HCT116 (cell line): ENCODE results near the gene WLS. TPM values are rescaled to one million over a fixed set of nuclear protein-coding genes. Genes with fewer than 3 reads are reported as not detected.

Experiments
- ATAC-seq: fragments of 200-7000 bp; cut with Tn5 transposase; 2 replicates; pipeline ENCODE4 v1.9.1; 2020; ENCODE audit warnings: mild to moderate bottlenecking, moderate library complexity
- BruUV-seq: library from RNA; stranded (reverse); fragments of 400-500 nt; replicated peaks from 2 replicates; lab custom pipeline; 2021; lab: Mats Ljungman, UMichigan
- CTCF ChIA-PET: fragments of 300-600 bp; sonication (Branson Sonifier 250); formaldehyde crosslinking; loops from one replicate; lab custom pipeline; 2021; ENCODE audit warnings: antibody characterized with exemption; lab: Charles Lee
- POLR2A ChIA-PET: fragments of 300-600, 350-600 bp; sonication (Branson Sonifier 250); formaldehyde crosslinking; loops from one replicate; lab custom pipeline; 2021; ENCODE audit warnings: antibody characterized with exemption; lab: Charles Lee
- RAD21 ChIA-PET, 2 experiments: fragments of 300-600 bp; sonication (Branson Sonifier 250); formaldehyde crosslinking; loops; one replicate each; lab custom pipeline; 2023; ENCODE audit warnings: low total read pairs in 2 of 2; ENCODE audit not compliant: uncharacterized antibody in 2 of 2, unreplicated experiment in 2 of 2, low non-redundant PET in 1 of 2; lab: Charles Lee
- DNase-seq: peaks from one replicate; pipeline ENCODE4 v3.0.0-alpha.2; 2010; ENCODE audit warnings: low read depth, low spot score
- H2AFZ ChIP-seq: fragments of 200-600 bp; shearing (Covaris generic), sonication (generic); 2 replicates; pipeline ENCODE4 v1.6.1; 2017; ENCODE audit warnings: low read depth, mixed run types, mixed read lengths, antibody characterized with exemption, low read length; ENCODE audit not compliant: poor library complexity, severe bottlenecking
- H3K27ac ChIP-seq: 2 replicates; pipeline ENCODE4 v1.5.1; 2012; ENCODE audit warnings: low read depth, low read length
- H3K27me3 ChIP-seq: fragments of 200-600 bp; sonication (generic); 2 replicates; pipeline ENCODE4 v1.6.1; 2016; ENCODE audit warnings: mixed run types, low read length, mixed read lengths; ENCODE audit not compliant: insufficient read depth
- H3K36me3 ChIP-seq, 2 experiments: fragments of 200-500 bp in 1 of 2; fragments of 200-600 bp in 1 of 2; sonication (Bioruptor generic) in 1 of 2; sonication (generic) in 1 of 2; 2 replicates each; pipeline versions ENCODE4 v1.5.1 to v1.6.1; 2014 to 2016; ENCODE audit warnings: low read length in 2 of 2, inconsistent platforms in 1 of 2, mixed read lengths in 1 of 2, mixed run types in 1 of 2; ENCODE audit not compliant: insufficient read depth in 2 of 2, control insufficient read depth in 1 of 2
- H3K4me1 ChIP-seq, 2 experiments: fragments of 200-600 bp in 1 of 2; sonication (generic) in 1 of 2; 2 replicates each; pipeline versions ENCODE4 v1.5.1 to v1.6.1; 2012 to 2017; ENCODE audit warnings: low read length in 2 of 2, inconsistent platforms in 1 of 2, mild to moderate bottlenecking in 1 of 2, mixed read lengths in 1 of 2, mixed run types in 1 of 2, moderate library complexity in 1 of 2; ENCODE audit not compliant: insufficient read depth in 2 of 2, control insufficient read depth in 1 of 2
- H3K4me2 ChIP-seq: fragments of 200-600 bp; sonication (generic); 2 replicates; pipeline ENCODE4 v1.6.1; 2017; ENCODE audit warnings: mixed run types, low read length, mixed read lengths
- H3K4me3 ChIP-seq, 2 experiments: fragments of 200-600 bp in 1 of 2; sonication (generic) in 1 of 2; replicated peaks in 1 of 2; 2 replicates each; pipeline ENCODE4 v1.5.1; 2011 to 2016; ENCODE audit warnings: low read length in 2 of 2, control low read depth in 1 of 2, low read depth in 1 of 2, mild to moderate bottlenecking in 1 of 2, mixed read lengths in 1 of 2, mixed run types in 1 of 2
- H3K79me2 ChIP-seq: fragments of 200-600 bp; sonication (generic); 2 replicates; pipeline ENCODE4 v1.6.1; 2017; ENCODE audit warnings: mild to moderate bottlenecking, mixed run types, low read length, moderate library complexity, mixed read lengths; ENCODE audit not compliant: insufficient read depth
- H3K9ac ChIP-seq: fragments of 200-600 bp; sonication (generic); 2 replicates; pipeline ENCODE4 v1.6.1; 2016; ENCODE audit warnings: low read length, mixed read lengths
- H3K9me2 ChIP-seq: fragments of 200-600 bp; sonication (generic), shearing (Covaris generic); 2 replicates; pipeline ENCODE4 v1.6.1; 2017; ENCODE audit warnings: mixed run types, mild to moderate bottlenecking, moderate library complexity; ENCODE audit not compliant: insufficient read depth
- H3K9me3 ChIP-seq, 2 experiments: fragments of 200-500 bp in 1 of 2; fragments of 200-600 bp in 1 of 2; sonication (Bioruptor generic) in 1 of 2; sonication (generic) in 1 of 2; 2 replicates each; pipeline ENCODE4 v1.6.1; 2014 to 2017; ENCODE audit warnings: low read length in 2 of 2, mixed read lengths in 2 of 2, inconsistent platforms in 1 of 2, low read depth in 1 of 2, mild to moderate bottlenecking in 1 of 2, mixed run types in 1 of 2, moderate library complexity in 1 of 2; ENCODE audit not compliant: control insufficient read depth in 1 of 2, insufficient read depth in 1 of 2
- H4K20me1 ChIP-seq: fragments of 200-600 bp; sonication (generic), shearing (Covaris generic); 2 replicates; pipeline ENCODE4 v1.6.1; 2017; ENCODE audit warnings: mixed run types, mild to moderate bottlenecking, moderate library complexity; ENCODE audit not compliant: insufficient read depth
- CBX3 ChIP-seq: IDR thresholded peaks from 2 replicates; pipeline ENCODE4 v1.6.1; 2012; ENCODE audit warnings: low read depth
- CEBPB ChIP-seq: IDR thresholded peaks from 2 replicates; pipeline ENCODE4 v1.6.1; 2012; ENCODE audit warnings: low read depth
- EZH2 ChIP-seq: fragments of 200-600 bp; sonication (generic); IDR thresholded peaks from 2 replicates; pipeline ENCODE4 v1.6.1; 2017; ENCODE audit warnings: antibody characterized with exemption, mixed run types
- EZH2phosphoT487 ChIP-seq: fragments of 200-600 bp; IDR thresholded peaks from 2 replicates; pipeline ENCODE4 v1.6.1; 2018; ENCODE audit warnings: antibody characterized with exemption, borderline replicate concordance
- FOSL1 ChIP-seq: IDR thresholded peaks from 2 replicates; pipeline ENCODE4 v1.6.1; 2012; ENCODE audit warnings: low read depth
- SIN3A ChIP-seq: IDR thresholded peaks from 2 replicates; pipeline ENCODE4 v1.6.1; 2012; ENCODE audit warnings: low read depth
- SRF ChIP-seq: IDR thresholded peaks from 2 replicates; pipeline ENCODE4 v1.6.1; 2012; ENCODE audit warnings: low read depth
- YY1 ChIP-seq: IDR thresholded peaks from 2 replicates; pipeline ENCODE4 v1.6.1; 2011; ENCODE audit warnings: low read length, low read depth, moderate library complexity, mild to moderate bottlenecking; ENCODE audit not compliant: insufficient replicate concordance; ENCODE audit errors: extremely low read depth
- intact Hi-C: fragments of 100-400 bp; cut with micrococcal nuclease; formaldehyde crosslinking; loops from 2 replicates; pipeline ENCODE4 v1.10.0; 2022
- total RNA-seq: library from RNA; stranded (reverse); gene quantifications from one replicate; pipeline ENCODE4 v1.2.1, GENCODE V29; 2021; ENCODE audit not compliant: unreplicated experiment
- TF ChIP-seq, protein P1 (sequence below): IDR thresholded peaks from 2 replicates; pipeline ENCODE4 v1.6.1; 2012; ENCODE audit warnings: low read depth
- TF ChIP-seq, protein P2 (sequence below): IDR thresholded peaks from 2 replicates; pipeline ENCODE4 v1.6.1; 2011; ENCODE audit warnings: mild to moderate bottlenecking, low read length, moderate library complexity; ENCODE audit not compliant: insufficient replicate concordance; ENCODE audit errors: extremely low read depth
- TF ChIP-seq, protein P3 (sequence below), 3 experiments: fragments of 200-600 bp in 1 of 3; sonication (generic) in 1 of 3; IDR thresholded peaks in 2 of 3; conservative IDR thresholded peaks in 1 of 3; 2 replicates each; pipeline ENCODE4 v1.5.1; 2012 to 2017; ENCODE audit warnings: low read depth in 2 of 3, low read length in 2 of 3, antibody characterized with exemption in 1 of 3, borderline replicate concordance in 1 of 3, control low read depth in 1 of 3, mild to moderate bottlenecking in 1 of 3, mixed read lengths in 1 of 3, mixed run types in 1 of 3, moderate library complexity in 1 of 3; ENCODE audit not compliant: insufficient read depth in 1 of 3

WLS gene
- total RNA-seq, 1 experiment from 2014 or later, result 38.0 TPM

GRCh38 chr1:68166348-68166747, 66.0 kb downstream of the WLS start (continued):
- TF ChIP-seq, protein P1, sequence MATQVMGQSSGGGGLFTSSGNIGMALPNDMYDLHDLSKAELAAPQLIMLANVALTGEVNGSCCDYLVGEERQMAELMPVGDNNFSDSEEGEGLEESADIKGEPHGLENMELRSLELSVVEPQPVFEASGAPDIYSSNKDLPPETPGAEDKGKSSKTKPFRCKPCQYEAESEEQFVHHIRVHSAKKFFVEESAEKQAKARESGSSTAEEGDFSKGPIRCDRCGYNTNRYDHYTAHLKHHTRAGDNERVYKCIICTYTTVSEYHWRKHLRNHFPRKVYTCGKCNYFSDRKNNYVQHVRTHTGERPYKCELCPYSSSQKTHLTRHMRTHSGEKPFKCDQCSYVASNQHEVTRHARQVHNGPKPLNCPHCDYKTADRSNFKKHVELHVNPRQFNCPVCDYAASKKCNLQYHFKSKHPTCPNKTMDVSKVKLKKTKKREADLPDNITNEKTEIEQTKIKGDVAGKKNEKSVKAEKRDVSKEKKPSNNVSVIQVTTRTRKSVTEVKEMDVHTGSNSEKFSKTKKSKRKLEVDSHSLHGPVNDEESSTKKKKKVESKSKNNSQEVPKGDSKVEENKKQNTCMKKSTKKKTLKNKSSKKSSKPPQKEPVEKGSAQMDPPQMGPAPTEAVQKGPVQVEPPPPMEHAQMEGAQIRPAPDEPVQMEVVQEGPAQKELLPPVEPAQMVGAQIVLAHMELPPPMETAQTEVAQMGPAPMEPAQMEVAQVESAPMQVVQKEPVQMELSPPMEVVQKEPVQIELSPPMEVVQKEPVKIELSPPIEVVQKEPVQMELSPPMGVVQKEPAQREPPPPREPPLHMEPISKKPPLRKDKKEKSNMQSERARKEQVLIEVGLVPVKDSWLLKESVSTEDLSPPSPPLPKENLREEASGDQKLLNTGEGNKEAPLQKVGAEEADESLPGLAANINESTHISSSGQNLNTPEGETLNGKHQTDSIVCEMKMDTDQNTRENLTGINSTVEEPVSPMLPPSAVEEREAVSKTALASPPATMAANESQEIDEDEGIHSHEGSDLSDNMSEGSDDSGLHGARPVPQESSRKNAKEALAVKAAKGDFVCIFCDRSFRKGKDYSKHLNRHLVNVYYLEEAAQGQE, result no peak
- TF ChIP-seq SIN3A (no peak), YY1 (no peak)
- TF ChIP-seq, protein P2, sequence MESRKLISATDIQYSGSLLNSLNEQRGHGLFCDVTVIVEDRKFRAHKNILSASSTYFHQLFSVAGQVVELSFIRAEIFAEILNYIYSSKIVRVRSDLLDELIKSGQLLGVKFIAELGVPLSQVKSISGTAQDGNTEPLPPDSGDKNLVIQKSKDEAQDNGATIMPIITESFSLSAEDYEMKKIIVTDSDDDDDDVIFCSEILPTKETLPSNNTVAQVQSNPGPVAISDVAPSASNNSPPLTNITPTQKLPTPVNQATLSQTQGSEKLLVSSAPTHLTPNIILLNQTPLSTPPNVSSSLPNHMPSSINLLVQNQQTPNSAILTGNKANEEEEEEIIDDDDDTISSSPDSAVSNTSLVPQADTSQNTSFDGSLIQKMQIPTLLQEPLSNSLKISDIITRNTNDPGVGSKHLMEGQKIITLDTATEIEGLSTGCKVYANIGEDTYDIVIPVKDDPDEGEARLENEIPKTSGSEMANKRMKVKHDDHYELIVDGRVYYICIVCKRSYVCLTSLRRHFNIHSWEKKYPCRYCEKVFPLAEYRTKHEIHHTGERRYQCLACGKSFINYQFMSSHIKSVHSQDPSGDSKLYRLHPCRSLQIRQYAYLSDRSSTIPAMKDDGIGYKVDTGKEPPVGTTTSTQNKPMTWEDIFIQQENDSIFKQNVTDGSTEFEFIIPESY, result no peak
- TF ChIP-seq, all 23 proteins: peak for 0

- Histone ChIP-seq H3K27me3 (no peaks in the 10 kb centered on the region), H3K9me3 (no peaks in the 10 kb centered on the region), H3K4me1 (no peaks in the 10 kb centered on the region), H3K9ac (no peak overlapping the region), H3K9me2 (no peaks in the 10 kb centered on the region), H4K20me1 (no peaks in the 10 kb centered on the region), H3K27ac (no peak overlapping the region), H3K79me2 (no peaks in the 10 kb centered on the region), H2AFZ (no peak overlapping the region), H3K4me3 (no peak overlapping the region), H3K36me3 (no peaks in the 10 kb centered on the region), H3K4me2 (no peak overlapping the region)
- BruUV-seq, result no TSS peak
- ATAC-seq (no peak), DNase-seq (no peak)
- ChIA-PET POLR2A (interaction anchor here (1.6 kb wide), 1 partner anchor 8 kb away, joined by 4 read pairs; no protein-coding TSS in a partner anchor), CTCF (no interaction called here), RAD21 (no interaction called here)
- intact Hi-C loops, result no loop called here
- TF ChIP-seq YY1 (no peak), EZH2 (no peak), SRF (no peak), EZH2phosphoT487 (no peak), FOSL1 (no peak), CEBPB (no peak), CBX3 (no peak)
- TF ChIP-seq, protein P3, sequence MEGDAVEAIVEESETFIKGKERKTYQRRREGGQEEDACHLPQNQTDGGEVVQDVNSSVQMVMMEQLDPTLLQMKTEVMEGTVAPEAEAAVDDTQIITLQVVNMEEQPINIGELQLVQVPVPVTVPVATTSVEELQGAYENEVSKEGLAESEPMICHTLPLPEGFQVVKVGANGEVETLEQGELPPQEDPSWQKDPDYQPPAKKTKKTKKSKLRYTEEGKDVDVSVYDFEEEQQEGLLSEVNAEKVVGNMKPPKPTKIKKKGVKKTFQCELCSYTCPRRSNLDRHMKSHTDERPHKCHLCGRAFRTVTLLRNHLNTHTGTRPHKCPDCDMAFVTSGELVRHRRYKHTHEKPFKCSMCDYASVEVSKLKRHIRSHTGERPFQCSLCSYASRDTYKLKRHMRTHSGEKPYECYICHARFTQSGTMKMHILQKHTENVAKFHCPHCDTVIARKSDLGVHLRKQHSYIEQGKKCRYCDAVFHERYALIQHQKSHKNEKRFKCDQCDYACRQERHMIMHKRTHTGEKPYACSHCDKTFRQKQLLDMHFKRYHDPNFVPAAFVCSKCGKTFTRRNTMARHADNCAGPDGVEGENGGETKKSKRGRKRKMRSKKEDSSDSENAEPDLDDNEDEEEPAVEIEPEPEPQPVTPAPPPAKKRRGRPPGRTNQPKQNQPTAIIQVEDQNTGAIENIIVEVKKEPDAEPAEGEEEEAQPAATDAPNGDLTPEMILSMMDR (IDR thresholded peaks at IDR 0.05 in 2 of 3, conservative IDR thresholded peaks at IDR 0.05 in 1 of 3; ENCODE audit: borderline replicate concordance in 1 of 3, insufficient read depth in 1 of 3, low read depth in 2 of 3, low read length in 2 of 3), result no peak
- TF ChIP-seq, protein P1, result no peak
Observed at GRCh38 chr1:68165665-68166064, 66.7 kb downstream of the WLS start.
